Measurements from ENCODE around the gene TBCK. TPM values are rescaled to one million over a fixed set of nuclear protein-coding genes. Genes with fewer than 3 reads are reported as not detected.

TBCK gene
- total and polyA plus RNA-seq, 9 of the 15 experiments (the other 6 are each of a cell fraction or from before 2014, with no cell fraction given) = 5.3 to 26.6 (median 16.2) TPM

DNA sequence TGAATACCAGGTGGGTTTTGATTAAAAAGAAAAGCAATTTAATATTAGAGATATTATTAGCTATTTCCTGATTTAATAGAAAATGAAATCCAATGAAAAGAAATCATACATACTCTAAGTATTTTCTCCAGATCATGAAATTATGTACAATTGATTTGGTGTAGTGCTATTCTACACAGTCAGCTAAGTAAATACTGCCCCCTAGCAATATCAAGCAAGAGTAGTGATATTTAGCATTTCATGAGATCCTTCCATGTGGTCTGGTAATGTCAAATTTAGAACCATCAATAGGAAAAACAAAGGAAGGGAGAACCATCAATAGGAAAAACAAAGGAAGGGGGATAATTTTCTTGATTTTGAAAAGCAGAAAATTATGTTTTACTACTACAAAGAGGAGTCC, 114.6 kb downstream of the TBCK start (continued):
- TF ChIP-seq REST (IDR thresholded peaks at IDR 0.05; ENCODE audit: borderline replicate concordance) = peak; percentile 12; the same call in 1 of the 2 replicates
- no peak for TF ChIP-seq REST (CRISPR knock-in tag; IDR thresholded peaks at IDR 0.05; ENCODE audit: low read depth)
- TF ChIP-seq NFIC (IDR thresholded peaks at IDR 0.05) = no peak
- TF ChIP-seq RAD21 (CRISPR knock-in tag; conservative IDR thresholded peaks at IDR 0.05 in 1 of 2, IDR thresholded peaks at IDR 0.05 in 1 of 2) = peak in 1 of 2 experiments; percentile 54; a peak in 2 of 4 replicates

Data from K562 (cell line).